Measurements from ENCODE around the gene UBE2L3.
"Not testable (repeated sequence)": the region's sequence is repeated elsewhere in the genome, so short reads cannot be mapped to it uniquely, and the experiment has no call there.

Gene UBE2L3

GRCh38 chr22:21567456-21568346 is at the start of gene UBE2L3:
UBE2L3 (plus strand) TSS chr22:21567714; CDS start chr22:21567745, 31 bp downstream.
- DNase-seq (ENCODE audit: low read depth in 3 of 3), result peak; percentile 73 to 84 (median 75)

GRCh38 chr22:21526705-21527500 is 40.6 kb upstream of the UBE2L3 start:
- not testable (repeated sequence) for DNase-seq (ENCODE audit: low read depth in 3 of 3)

GRCh38 chr22:21531525-21531924 is 36.0 kb upstream of the UBE2L3 start:
- not testable (repeated sequence) for DNase-seq (ENCODE audit: low read depth in 3 of 3)

- not testable (repeated sequence) for DNase-seq (ENCODE audit: low read depth in 3 of 3)
These were observed 34.5 kb upstream of the UBE2L3 start for GRCh38 chr22:21532863-21533648.

GRCh38 chr22:21539862-21540261 is 27.7 kb upstream of the UBE2L3 start:
- not testable (repeated sequence) for DNase-seq (ENCODE audit: low read depth in 3 of 3)

GRCh38 chr22:21544432-21545322 is 22.8 kb upstream of the UBE2L3 start:
- not testable (repeated sequence) for DNase-seq (ENCODE audit: low read depth in 3 of 3)

GRCh38 chr22:21549558-21549957 is 18.0 kb upstream of the UBE2L3 start:
- DNase-seq (ENCODE audit: low read depth in 3 of 3), result not testable (repeated sequence)

- not testable (repeated sequence) for DNase-seq (ENCODE audit: low read depth in 3 of 3)
These were observed 17.4 kb upstream of the UBE2L3 start for GRCh38 chr22:21550008-21550677.

GRCh38 chr22:21550678-21551047 is 16.9 kb upstream of the UBE2L3 start:
- not testable (repeated sequence) for DNase-seq (ENCODE audit: low read depth in 3 of 3)

- DNase-seq (ENCODE audit: low read depth in 3 of 3), result not testable (repeated sequence)
These were observed 16.2 kb upstream of the UBE2L3 start, which contains the start of gene RIMBP3C for GRCh38 chr22:21551361-21551760. RIMBP3C (minus strand) TSS chr22:21551461; CDS start chr22:21550976, 485 bp downstream.

GRCh38 chr22:21559345-21560125 is 8.0 kb upstream of the UBE2L3 start:
- DNase-seq (ENCODE audit: low read depth in 3 of 3), result not testable (repeated sequence)

GRCh38 chr22:21560657-21561056 is 6.9 kb upstream of the UBE2L3 start:
- DNase-seq (ENCODE audit: low read depth in 3 of 3), result not testable (repeated sequence)

GRCh38 chr22:21563912-21564311 is 3.6 kb upstream of the UBE2L3 start:
- DNase-seq (ENCODE audit: low read depth in 3 of 3), result no peak

GRCh38 chr22:21564411-21564810 is 3.1 kb upstream of the UBE2L3 start:
- DNase-seq (ENCODE audit: low read depth in 3 of 3), result no peak

GRCh38 chr22:21568347-21569075 is 997 bp downstream of the UBE2L3 start:
- DNase-seq (ENCODE audit: low read depth in 3 of 3), result no peak

GRCh38 chr22:21569076-21569427 is 1.5 kb downstream of the UBE2L3 start:
- not testable (repeated sequence) for DNase-seq (ENCODE audit: low read depth in 3 of 3)

- DNase-seq (ENCODE audit: low read depth in 3 of 3), result no peak
These were observed 2.1 kb downstream of the UBE2L3 start for GRCh38 chr22:21569459-21570170.

GRCh38 chr22:21570398-21570797 is 2.9 kb downstream of the UBE2L3 start:
- DNase-seq (ENCODE audit: low read depth in 3 of 3), result no peak

Data from stimulated activated CD4-positive, alpha-beta T cell treated with anti-CD3 and anti-CD28 coated beads, TNF-alpha, amount 100 ng/mL, for 48 hours (primary cell).